Pancreas (tissue), 10 donors: Measurements from ENCODE around the gene SNAP25. TPM values are rescaled to one million over a fixed set of nuclear protein-coding genes. Genes with fewer than 3 reads are reported as not detected.

Experiments used
- ATAC-seq, 4 donors: fragments of 200-7000 bp; cut with Tn5 transposase; one replicate each; pipeline versions ENCODE4 v1.8.0 to v1.9.1; 2020; ENCODE audit warnings: mild to moderate bottlenecking in 4 of 4, moderate library complexity in 4 of 4
- DNase-seq, 6 donors: peaks; one replicate each; pipeline ENCODE4 v3.0.0-alpha.2; 2020
- FAIRE-seq: peaks from 2 replicates; lab custom pipeline; 2012; peaks lifted over from hg19 to GRCh38; lab: Jason Lieb, UNC
- H3K27ac ChIP-seq, 4 donors: fragments of 200-600 bp; sonication (generic); 1 replicate in 3 of 4; 2 replicates in 1 of 4; pipeline versions ENCODE4 v1.5.0 to v1.8.0; 2020
- H3K27me3 ChIP-seq, 4 donors: fragments of 200-600 bp; one replicate each; pipeline ENCODE4 v1.8.0; 2021
- H3K36me3 ChIP-seq, 3 donors: fragments of 200-600 bp; sonication (generic) in 1 of 3; one replicate each; pipeline versions ENCODE4 v1.5.0 to v1.8.0; 2020 to 2021
- H3K4me1 ChIP-seq, 3 donors: fragments of 200-600 bp; one replicate each; pipeline ENCODE4 v1.8.0; 2021
- H3K4me3 ChIP-seq, 4 donors: fragments of 200-600 bp; sonication (generic) in 2 of 4; one replicate each; pipeline versions ENCODE4 v1.5.0 to v1.8.0; 2020 to 2021
- H3K9me3 ChIP-seq, 4 donors: fragments of 200-600 bp; one replicate each; pipeline ENCODE4 v1.8.0; 2021
- WGBS, 2 donors: extraction: QIAGEN DNeasy Blood & Tissue Kit; methylation state at CpG; one replicate each; pipeline ENCODE4 v1.1.7; 2013; 5-methylcytosine and 5-hydroxymethylcytosine counted together
- intact Hi-C, 3 donors: fragments of 100-400 bp; cut with DNase I; formaldehyde crosslinking; loops; one replicate each; pipeline versions ENCODE4 v1.11.1 to v1.14.2; 2022
- polyA plus RNA-seq, 2 donors: library from polyadenylated mRNA; stranded (reverse); fragments of 200-250 nt; gene quantifications; one replicate each; pipeline ENCODE4 v1.2.3, GENCODE V29; 2013
- total RNA-seq, 6 donors: library from RNA; stranded (reverse); fragmentation: NEBNext Ultra II Directional in 4 of 6; extraction: Animal tissue kit (Norgen Biotek cat#: 25700) in 4 of 6; gene quantifications; one replicate each; pipeline versions ENCODE4 v1.2.1 to v1.2.4, GENCODE V29; 2021 to 2023
- TF ChIP-seq, protein P1 (sequence below), 4 donors: fragments of 200-600 bp; sonication (generic) in 3 of 4; IDR thresholded peaks; one replicate each; pipeline versions ENCODE4 v1.5.0 to v1.8.0; 2021; ENCODE audit warnings: antibody characterized with exemption in 4 of 4
- donor health status: healthy with polysubstance abuse.
- donor health status: DM: no; HTN: no; CAD: no; lungs with moderate emphysema.
- donor health status: DM: no; HTN: no; CAD: no.
- donor health status: control.
- donor health status: control.
- donor health status: Bipolar disorder and iron deficiency.
- donor health status: DM: yes; HTN: yes; CAD: no.
- donor health status: DM: no; HTN: no; CAD: no.
- donor health status: DM: no; HTN: no; CAD: no.
- donor health status: DM: yes; HTN: yes; CAD: no.

Gene SNAP25
- total and polyA plus RNA-seq, 8 donors = 0.95 to 50.3 (median 4.5) TPM

DNA sequence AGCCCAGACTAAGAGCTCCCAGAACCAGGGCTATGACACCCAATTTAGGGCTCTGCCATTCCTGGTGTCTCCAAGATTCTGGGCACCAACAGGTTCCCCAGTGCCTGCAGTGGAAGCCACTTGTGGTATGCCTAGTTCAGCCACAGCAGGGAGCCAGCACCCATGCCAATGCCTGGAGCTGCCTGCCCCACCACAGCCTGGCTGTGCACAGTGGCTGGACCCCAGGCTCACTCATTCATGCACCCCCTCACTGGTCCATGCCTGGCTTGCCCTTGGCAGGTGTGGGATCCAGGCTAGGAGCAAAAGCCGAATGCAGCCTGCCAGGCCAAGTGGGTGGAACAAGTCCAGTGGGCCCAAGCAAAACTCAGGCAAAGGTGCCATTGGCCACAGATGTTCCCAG, 123.5 kb downstream of the SNAP25 start:
- Histone ChIP-seq H3K4me3 (no peak overlapping the region), H3K4me1 (peaks cover 0 to 9% (median 7%) of the 10 kb centered on the region in 3 donors), H3K36me3 (no peaks in the 10 kb centered on the region), H3K9me3 (no peaks in the 10 kb centered on the region), H3K27me3 (no peaks in the 10 kb centered on the region), H3K27ac (no peak overlapping the region)
- no peak for ATAC-seq
- WGBS, 2 donors = 75 to 87% methylated on average over 1 of the region's 1 CpG
- FAIRE-seq = no peak
- DNase-seq = peak in 1 of 6 donors; percentile 41
- intact Hi-C loops = no loop called here
- TF ChIP-seq, protein P1, sequence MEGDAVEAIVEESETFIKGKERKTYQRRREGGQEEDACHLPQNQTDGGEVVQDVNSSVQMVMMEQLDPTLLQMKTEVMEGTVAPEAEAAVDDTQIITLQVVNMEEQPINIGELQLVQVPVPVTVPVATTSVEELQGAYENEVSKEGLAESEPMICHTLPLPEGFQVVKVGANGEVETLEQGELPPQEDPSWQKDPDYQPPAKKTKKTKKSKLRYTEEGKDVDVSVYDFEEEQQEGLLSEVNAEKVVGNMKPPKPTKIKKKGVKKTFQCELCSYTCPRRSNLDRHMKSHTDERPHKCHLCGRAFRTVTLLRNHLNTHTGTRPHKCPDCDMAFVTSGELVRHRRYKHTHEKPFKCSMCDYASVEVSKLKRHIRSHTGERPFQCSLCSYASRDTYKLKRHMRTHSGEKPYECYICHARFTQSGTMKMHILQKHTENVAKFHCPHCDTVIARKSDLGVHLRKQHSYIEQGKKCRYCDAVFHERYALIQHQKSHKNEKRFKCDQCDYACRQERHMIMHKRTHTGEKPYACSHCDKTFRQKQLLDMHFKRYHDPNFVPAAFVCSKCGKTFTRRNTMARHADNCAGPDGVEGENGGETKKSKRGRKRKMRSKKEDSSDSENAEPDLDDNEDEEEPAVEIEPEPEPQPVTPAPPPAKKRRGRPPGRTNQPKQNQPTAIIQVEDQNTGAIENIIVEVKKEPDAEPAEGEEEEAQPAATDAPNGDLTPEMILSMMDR (IDR thresholded peaks at IDR 0.05) = no peak

DNA sequence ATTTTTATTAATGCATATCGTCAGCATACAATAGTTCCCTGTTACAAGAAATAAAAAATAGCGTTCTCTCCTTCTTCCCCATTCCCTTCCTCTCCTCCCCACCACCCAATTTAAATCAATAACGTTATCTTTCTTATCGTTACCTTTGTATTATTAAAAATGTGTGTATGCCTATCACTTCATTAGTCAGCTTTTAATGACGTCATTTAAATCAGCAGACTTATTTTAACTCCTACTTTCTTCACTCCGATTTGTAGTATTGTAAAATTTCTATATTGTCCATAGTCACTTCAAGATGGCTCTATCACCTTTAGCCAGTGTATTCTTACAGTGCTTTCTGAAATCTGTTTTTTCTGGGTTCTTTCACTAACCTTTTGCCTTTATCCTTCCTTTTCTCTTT, 126.3 kb downstream of the SNAP25 start:
- Histone ChIP-seq H3K27me3 (no peaks in the 10 kb centered on the region), H3K27ac (no peak overlapping the region), H3K4me3 (no peak overlapping the region), H3K36me3 (no peaks in the 10 kb centered on the region), H3K4me1 (peaks cover 0 to 9% (median 7%) of the 10 kb centered on the region in 3 donors), H3K9me3 (no peaks in the 10 kb centered on the region)
- intact Hi-C loops = no loop called here
- 21 to 27% methylated on average over 6 of the region's 6 CpGs for WGBS, 2 donors
- TF ChIP-seq, protein P1 (IDR thresholded peaks at IDR 0.05) = no peak
- DNase-seq = no peak
- no peak for FAIRE-seq
- ATAC-seq = no peak

DNA sequence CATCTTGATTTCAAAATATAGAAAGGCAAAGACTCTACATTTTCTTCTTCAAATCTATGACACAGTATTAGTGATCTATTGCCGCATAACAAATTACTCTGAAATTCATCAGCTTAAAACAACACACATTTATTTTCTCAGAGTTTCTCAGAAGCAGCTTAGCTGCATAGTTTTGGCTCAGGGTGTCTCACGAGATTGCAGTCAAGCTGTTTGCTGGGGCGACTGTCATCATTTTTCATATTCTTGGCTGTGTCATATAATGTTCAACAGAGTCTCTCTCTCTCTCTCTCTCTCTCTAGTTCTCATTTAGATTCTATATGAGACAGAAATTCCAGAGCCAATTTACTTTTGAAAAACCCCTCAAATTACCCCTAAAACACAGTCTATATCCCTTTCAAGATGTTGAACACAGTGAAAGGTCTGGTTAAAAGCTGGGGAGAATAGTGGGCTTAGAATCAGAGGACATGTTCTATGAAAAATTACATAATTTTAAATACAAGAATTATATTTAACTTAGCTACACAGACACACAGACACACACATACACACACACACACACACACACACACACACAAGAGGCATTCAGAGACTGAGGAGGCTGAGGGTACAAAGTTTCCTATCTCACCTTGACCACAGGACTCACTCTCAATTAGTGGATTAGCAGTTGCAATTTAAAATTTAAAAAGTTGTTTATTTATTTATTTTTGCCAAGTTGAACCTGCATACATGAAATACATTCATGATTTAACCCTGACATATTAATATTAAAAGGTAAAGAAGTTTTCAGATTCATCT, 128.7 kb downstream of the SNAP25 start:
- H3K27ac ChIP-seq = no peak overlapping the region
- FAIRE-seq (no peak), ATAC-seq (peak in 1 of 4 donors; percentile 39), DNase-seq (no peak)
- H3K9me3 ChIP-seq = no peaks in the 10 kb centered on the region
- peaks cover 0 to 9% (median 7%) of the 10 kb centered on the region in 3 donors for H3K4me1 ChIP-seq
- no peaks in the 10 kb centered on the region for H3K27me3 ChIP-seq
- H3K4me3 ChIP-seq = no peak overlapping the region
- intact Hi-C loops = no loop called here
- 51 to 61% methylated on average over 3 of the region's 3 CpGs for WGBS, 2 donors
- TF ChIP-seq, protein P1 (IDR thresholded peaks at IDR 0.05) = no peak
- no peaks in the 10 kb centered on the region for H3K36me3 ChIP-seq

DNA sequence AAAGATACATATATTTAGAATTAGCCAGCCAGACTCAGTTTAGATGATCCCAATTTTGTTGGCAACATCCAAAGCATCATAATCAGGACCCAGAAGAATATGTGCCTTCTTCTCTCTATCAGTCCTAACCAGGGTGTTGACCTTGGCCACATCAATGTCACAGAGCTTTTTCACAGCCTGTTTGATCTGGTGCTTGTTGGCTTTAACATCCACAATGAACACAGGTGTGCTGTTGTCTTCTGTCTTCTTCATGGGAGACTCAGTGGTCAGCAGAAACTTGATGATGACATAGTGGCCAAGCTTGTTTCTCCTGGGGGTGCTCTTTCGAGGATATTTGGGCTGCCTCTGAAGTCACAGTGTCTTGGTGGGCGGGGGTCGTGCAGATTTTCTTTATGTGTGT, 130.5 kb downstream of the SNAP25 start:
- Histone ChIP-seq H3K4me3 (no peak overlapping the region), H3K9me3 (no peaks in the 10 kb centered on the region), H3K36me3 (no peaks in the 10 kb centered on the region), H3K27me3 (no peaks in the 10 kb centered on the region), H3K4me1 (peaks cover 0 to 9% (median 7%) of the 10 kb centered on the region in 3 donors), H3K27ac (no peak overlapping the region)
- TF ChIP-seq, protein P1 (IDR thresholded peaks at IDR 0.05) = no peak
- 63 to 83% methylated on average over 3 of the region's 3 CpGs for WGBS, 2 donors
- FAIRE-seq (no peak), DNase-seq (no peak), ATAC-seq (no peak)
- intact Hi-C loops = no loop called here
